HTR-8/SVneo (cell line): ENCODE results near the gene DNAH5.
A peak's percentile ranks its signal among the peaks of the same experiment; 100 is the strongest.

Experiments used
- DNase-seq: peaks from one replicate; pipeline ENCODE4 v3.0.0; 2011; ENCODE audit warnings: low spot score, mixed read lengths; ENCODE audit not compliant: insufficient read length
- FAIRE-seq: peaks from 2 replicates; lab custom pipeline; 2011; peaks lifted over from hg19 to GRCh38; lab: Jason Lieb, UNC

Gene DNAH5

DNA sequence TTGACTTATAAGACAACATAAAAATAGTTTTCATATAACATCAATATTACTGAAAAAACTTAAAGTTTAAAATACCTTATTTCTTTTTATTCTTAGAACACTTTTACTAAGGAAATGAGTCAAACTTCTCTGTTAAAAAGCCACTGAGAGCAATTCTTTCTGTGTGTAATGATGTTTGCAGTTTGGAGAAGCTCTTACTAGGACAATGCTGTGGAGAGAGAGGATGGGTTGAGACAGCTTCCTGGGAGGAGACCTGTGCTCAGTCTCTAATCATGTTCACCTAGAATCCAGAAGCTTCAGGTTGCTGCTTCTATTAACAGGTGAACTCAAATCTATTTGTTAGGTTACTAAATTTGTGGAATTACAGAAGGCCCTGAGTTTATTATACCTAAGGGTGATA, 198.5 kb downstream of the DNAH5 start:
- no peak for DNase-seq
- no peak for FAIRE-seq

DNA sequence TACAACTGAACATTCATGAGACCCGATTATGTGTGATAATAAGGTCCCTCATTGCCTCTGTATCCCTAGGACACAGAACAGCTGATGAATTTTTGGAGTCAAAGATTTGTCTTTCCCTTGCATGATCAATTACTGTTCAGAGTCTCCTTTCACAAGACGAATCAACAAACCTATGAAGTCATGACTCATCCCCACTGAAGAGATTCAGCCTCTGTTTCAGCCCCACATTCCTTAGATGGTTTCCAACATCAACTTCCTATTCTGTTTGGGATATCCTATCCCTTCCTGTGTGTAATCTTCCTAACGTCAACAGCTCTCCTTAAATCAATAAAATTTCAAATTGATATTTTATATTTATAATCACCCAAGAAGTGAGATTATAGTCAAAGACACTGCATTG, 199.0 kb downstream of the DNAH5 start:
- FAIRE-seq = no peak
- peak; percentile 39 for DNase-seq

DNA sequence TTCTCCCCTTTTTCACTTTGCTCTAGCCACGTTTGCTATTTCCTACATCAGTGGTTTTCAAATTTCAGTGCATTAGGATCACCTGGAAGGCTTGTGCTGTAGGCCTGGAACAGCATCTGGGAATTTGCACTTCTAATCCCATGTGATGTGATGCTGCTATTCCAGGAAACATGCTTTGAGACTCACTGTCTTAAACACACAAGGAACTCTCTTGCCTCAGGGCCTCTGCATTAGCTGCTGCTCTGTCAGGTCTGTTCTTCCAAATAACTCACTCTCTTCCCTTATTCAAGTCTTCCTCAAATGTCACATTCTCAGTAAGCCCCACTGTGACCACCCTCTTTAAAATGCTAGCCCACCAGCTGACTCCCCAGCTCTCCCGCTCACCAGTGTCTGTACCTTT, 204.0 kb downstream of the DNAH5 start:
- no peak for FAIRE-seq
- no peak for DNase-seq

DNA sequence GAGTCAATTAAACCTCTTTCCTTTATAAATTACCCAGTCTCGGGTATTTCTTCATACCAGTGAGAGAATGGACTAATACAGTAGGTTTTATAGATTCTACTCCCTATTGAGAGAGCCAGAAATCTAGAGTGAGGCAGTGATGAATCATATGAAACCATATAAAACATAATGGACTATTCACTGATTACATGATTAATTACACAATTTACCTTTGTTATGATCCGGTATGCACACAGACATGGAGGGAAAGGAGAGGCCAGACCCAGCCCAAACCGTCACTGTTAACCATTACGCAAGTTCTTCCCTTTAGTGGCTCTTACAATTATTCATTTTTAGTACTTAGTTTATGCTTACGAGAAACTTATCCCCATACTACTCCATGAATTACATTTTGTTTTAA, 205.0 kb downstream of the DNAH5 start:
- no peak for FAIRE-seq
- DNase-seq = no peak

DNA sequence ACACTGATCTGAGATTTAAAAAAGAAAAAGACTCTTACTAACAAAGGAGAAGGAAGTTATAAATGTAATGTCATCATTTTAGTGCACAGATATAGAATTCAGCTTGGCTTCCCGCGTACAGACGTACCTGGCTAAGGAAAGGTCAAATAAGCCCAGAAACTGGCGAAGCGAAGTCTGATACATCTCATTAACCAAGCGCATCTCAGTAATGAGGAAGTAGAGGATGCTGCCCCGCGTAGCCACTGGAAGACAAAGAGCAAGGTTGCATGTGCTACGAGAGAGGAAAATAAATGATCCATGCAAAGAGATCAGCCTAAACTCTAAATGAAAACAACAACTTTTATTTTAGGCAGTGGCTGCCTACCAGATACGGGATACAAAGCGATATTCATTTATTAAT, 208.8 kb downstream of the DNAH5 start:
- FAIRE-seq (no peak), DNase-seq (no peak)

DNA sequence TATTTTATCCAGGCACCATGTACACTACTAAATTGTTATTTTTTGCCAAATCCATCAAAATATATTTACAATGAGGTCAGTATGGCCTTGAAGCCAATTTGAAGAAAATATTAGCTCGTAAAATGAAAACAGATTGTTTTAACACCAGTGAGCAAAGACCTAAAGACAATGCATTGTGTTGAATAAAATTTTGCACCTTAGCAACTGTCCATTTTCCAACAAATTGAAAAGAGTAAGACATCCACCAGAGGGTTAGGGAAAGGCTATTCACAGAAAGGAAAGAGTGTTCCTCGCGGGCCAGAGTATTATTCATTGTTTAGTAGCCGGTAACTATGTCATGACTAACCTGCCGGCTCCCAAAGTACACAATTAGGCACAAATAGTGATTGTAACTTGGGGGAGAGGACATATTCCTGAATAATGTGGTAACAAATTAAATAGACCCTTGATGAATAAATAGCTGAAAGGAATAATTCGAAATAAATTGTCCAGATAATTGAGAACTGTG, 213.3 kb downstream of the DNAH5 start:
- DNase-seq (no peak), FAIRE-seq (no peak)

DNA sequence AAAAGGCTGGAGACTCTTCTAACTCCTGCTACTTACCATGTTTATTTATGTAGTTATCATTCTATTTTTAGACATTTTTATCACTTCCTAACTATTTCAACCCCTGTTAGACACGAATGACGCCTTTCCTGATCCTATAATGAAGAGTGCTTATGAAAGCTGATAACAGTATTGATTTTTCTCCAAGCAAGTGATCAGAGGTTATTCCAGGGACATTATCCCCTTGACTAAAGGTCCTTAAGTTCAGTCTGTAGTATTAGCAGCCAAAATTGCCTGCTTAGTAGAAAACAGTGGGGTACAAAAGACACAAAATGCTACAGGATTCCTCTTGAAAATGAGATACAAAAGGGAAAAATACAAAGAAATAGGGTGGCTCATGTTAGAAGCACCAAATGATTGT, 235.6 kb downstream of the DNAH5 start:
- no peak for DNase-seq
- FAIRE-seq = no peak

DNA sequence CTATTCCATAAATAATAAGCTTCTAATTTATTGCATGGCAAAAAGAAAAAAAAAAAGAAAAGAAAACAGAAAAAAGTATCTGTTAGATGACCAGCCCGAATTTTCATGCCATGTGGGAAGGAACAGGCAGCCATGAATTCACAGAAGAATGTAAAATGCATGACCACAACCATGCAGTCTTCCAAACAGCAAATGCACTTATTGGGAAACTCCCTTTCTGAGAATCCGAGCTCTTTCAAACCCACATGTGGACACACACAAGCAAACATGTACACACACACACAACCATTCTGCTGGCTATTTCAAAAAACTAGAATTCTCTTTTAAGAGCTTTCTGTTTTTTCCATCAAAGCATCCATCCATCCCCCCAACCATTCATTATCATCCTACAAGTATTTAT, 236.1 kb downstream of the DNAH5 start:
- no peak for DNase-seq
- no peak for FAIRE-seq

DNA sequence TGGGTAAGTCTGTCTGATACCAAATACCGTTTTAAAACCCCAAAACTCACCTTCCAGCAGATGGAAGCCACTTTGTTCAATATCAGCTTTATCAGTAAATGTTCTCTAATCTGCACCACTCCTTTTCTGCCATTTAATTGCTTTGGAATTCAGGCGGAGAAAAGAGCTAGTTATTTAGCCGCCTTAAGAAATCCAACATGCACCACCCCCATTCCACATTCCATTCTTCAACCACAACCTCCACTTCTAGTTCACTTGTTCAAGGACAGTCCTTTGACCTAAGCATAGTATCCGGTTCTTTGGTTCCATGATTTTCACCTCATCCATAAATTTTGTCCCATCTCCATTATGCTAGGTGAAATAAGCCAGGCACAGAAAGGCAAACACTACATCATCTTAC, 240.1 kb downstream of the DNAH5 start:
- DNase-seq (no peak), FAIRE-seq (no peak)

DNA sequence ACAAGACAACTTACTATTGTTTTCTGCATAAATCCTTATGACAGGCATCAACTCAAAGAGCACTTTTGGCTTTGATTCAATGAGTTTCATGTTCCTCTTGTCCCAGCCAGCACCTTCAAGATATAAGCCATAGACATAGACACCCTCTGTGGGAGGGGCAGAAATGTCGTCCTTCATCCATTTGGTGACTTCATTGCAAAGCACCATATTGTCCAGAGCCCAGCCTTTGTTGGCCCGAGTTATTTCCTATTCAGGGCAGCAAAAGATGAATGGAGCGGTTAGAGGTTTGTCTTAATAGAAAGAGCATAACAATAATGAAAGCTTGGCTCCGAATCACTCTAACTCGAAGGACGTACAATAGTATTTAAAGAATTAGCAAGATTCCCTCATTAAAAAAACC, 243.9 kb downstream of the DNAH5 start:
- DNase-seq = no peak
- no peak for FAIRE-seq

DNA sequence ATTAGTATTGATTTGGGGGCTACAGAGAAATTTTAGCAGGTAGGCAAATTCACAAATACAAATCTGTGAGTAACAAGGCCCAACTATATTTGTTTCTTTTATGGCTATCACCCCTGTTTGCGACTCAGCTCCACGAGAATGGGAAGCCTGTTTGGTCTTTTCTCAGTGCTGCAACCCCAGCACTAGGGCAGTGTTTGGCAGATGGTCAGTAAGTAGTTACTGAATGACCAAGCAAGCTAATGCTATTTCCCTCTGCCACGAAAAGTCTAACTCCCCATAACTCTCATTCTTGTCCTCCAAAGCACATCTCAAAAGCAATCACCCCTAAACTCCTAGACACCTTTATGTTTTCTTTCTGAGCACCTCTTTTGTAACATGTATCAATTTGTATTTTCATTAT, 245.6 kb downstream of the DNAH5 start:
- FAIRE-seq (no peak), DNase-seq (no peak)

DNA sequence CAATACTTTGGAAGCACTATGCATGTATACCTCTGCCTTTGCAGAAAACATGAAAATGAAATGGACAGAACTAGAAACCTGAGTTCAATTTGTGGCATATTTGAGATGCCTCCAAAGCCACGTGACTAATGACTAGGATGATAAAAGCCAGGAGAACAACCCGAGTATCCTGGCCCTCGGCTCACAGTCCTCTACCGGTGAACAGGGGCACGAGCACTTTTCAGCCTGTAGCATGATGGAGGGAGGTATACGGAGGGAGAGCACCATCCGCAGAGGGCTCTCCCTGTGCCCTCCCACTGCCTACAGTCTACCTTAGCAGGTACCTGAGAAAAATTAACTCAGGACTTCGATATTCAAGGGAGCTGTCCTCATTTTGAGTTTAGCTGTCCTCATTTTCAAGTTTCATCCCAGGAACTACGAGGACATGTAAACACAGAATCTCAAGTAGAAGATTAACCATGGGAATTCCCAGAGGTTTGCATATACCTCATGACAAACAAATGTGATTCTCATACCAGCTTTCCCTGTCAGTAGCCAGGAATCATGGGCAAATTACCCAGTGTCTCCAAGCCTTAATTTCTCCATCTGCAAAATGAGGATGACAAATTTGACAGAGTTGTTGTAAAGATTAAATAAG, 249.3 kb downstream of the DNAH5 start:
- DNase-seq (no peak), FAIRE-seq (no peak)

DNA sequence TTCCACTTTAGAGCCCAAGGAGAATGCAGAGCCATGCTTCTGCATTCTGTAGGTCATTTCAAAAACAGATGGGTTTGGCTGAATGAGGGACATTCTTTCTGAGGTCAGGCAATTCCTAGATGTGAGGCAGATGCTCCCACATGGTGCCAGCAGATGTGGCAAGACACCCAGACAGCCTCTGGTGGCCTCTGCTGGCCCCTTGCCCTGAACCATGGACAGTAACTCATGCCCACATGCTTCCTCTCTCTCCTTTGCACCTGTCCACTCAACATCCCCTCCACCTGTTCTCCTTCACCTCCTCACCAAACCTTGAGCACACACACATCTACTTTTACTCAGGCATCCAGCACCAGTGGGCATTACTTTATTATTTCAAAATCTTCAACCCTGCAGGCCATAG, 252.3 kb downstream of the DNAH5 start:
- DNase-seq (no peak), FAIRE-seq (peak; percentile 69)

DNA sequence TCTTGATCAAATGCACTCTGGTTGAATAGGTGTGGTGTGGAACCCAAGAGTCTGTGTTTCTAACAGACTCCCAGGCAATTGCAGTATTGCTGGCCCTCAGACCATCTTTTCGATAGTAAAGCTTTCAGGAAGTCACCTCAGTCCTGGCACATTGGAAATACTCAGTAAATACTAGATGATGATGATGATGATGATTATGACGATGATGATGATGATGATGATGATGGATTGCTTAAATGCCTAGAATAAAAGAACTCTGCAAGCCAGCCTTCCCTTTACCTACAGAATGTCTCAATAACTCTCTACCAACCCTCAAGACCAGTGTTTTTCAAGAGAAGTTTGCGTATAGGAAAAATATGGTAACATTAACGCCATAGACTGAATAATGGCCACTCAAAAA, 268.0 kb downstream of the DNAH5 start:
- FAIRE-seq (peak; percentile 67), DNase-seq (no peak)

DNA sequence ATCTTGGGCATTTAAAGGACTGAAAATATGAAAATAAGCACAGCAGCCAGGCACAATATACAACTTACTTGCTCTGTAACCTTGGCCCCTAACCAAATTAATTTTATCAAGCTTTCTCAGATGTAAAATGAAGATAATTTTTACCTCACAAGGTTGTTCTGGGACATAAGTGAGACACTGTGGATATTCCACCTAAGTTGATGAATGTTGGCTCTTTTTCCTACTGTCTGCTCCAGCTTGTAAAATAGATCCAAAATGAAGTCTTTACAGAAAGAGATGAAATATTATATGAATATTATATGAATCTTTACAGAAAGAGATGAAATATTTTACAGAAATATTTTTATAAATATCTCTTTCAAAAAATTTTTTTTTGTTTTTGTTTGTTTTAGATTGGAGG, 270.1 kb downstream of the DNAH5 start:
- DNase-seq (no peak), FAIRE-seq (no peak)

DNA sequence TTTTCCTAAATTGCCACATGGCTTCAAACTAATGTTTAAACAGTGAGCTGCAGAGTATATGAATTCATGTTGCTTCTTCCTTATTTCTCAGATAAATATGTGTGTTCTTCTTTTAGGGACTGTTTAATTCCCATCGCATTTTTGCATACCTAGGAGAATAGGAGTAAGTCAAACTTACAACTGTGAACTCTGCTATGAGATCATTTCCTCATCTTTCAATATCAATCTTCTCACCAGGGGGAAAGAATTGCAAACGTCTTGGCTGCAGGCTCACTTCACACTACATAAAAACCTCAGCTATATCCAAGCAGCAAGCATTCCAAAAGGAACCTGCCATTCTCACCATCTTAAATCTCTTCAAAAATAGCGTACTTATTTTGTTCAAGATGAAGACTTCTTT, 271.0 kb downstream of the DNAH5 start:
- no peak for DNase-seq
- FAIRE-seq = peak; percentile 33

DNA sequence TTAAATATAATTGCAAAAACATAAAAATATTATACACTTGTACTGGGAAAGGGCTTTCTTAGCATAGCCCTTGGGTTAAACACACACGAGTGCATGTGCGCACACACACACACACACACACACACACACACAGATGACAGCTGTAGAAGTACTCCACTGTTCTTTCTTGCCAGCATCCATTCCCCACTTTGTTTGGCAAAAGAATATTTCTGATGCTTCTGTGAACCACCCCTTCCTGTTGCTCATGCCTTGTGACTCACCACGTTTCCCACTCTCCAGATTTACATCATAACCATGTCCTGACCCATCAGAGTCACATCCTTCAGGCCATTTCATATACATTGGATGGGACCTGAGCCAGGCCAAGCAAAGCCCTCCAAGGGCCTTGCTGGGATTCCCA, 280.1 kb downstream of the DNAH5 start:
- peak; percentile 88 for FAIRE-seq
- peak; percentile 66 for DNase-seq

DNA sequence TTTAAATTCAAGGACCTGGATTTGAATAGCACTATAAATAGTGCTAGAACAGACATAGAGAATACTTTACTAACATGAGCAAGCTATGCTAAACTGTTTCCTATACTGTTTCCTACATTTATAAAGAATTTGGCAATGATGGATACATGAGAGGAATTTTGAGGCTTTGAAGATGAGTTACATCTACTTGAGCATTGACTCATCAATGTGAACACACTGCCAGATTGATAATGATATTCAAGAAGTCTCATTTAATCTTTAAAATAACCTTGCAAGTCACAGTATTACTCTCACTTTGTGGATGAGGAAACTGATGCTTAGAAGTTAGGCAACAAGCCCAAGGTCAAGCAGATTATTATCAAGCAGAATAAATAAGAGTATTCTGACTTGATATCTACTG, 281.9 kb downstream of the DNAH5 start:
- DNase-seq (no peak), FAIRE-seq (no peak)

DNA sequence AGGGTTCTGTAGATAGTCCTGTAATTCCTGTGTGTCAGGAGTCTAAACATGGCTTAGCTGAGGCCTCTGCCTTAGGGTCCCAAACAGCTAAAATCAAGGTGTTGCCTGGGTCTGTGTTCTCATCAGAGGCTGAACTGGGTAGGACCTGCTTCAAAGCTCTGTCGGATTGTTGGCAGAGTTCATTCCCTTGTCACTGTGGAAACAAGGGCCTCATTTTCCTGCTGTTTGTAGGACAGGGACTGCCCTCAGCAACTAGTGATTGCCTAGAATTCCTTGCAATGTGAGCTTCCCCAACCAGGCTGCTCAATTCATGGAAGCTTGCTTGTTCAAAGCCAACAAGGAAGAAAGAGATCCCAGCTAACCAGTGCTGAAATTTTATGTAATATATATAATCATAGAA, 283.2 kb downstream of the DNAH5 start:
- FAIRE-seq = no peak

DNA sequence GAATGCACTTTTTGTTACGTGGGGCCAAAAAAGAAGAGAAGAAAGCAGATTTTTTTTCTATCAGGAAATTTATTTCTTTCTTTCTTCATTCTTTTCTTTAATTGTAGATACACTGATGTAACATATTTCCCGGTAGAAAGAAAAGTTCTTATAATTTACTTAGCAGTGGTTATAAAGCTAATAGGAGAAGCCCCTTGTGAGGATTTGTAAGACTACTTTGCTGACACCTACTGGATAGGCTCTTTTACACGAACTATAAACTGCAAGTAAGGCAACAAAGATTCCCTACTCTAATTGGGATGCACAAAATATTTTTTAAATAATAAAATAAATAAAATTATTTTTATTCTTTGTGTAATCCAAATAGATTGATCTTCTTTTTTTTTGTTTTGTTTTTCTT, 284.4 kb downstream of the DNAH5 start:
- no peak for FAIRE-seq

More for the DNA sequence above, 283.2 kb downstream of the DNAH5 start:
- DNase-seq = no peak

DNA sequence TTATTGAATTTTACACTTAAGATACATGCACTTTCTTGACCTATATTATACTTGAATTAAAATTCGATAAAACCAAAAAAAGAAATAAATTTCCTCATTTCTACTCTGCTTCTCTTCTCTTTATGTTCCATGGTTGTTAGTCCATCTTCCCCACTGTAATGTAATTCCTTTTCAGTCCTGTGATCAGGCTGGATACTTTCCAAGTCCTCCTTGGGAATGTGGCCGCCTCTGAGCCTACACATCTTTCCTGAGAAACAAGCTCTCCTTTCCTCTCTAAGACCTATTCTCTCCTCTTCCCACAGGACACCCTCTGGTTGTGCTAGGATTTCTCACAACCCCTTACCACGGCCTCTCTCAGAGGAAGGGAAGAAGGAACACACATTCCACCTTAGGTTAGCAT, 285.1 kb downstream of the DNAH5 start:
- DNase-seq (no peak), FAIRE-seq (no peak)

More for the DNA sequence above, 284.4 kb downstream of the DNAH5 start:
- DNase-seq = peak; percentile 21

DNA sequence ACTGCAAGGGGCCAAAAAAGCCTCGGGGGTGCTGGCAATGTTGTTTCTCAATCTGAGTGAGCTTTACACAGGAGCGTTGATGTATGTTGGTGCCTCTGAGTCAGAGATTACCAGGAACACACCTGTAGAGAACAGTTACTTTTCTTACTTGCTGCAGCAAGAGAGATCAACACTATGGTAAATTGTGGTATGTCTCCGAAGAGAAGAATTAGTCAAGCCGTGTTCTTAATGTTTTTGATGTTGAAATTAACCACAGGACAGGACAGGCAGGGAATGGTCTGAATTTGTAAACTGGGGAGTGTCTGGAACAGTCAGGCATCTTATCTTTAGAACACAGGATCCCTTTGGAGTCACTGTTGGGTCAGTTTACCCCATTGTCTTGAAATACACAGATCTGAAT, 285.7 kb downstream of the DNAH5 start:
- FAIRE-seq (no peak), DNase-seq (no peak)

DNA sequence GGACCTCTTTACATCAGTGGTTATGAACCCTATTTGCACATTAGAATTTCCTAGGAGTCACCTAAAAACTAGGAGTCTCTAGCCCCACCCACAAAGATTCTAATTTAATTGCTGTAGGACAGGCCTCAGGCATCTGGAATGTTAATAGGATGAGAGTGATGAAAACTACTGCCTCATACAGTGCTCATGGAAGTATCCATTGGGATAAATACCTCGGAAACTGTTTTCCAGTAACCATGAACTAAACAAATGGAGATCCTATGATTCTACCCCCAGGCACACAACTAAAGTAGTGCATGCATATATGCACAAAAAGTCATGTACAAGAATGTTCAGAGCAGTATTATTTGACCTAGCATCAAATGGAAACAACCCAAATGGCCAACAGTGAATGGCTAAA, 286.3 kb downstream of the DNAH5 start:
- FAIRE-seq = no peak

More for the DNA sequence above, 286.3 kb downstream of the DNAH5 start:
- DNase-seq = no peak
